HG03060 (cell line): ENCODE data around the gene ATP6AP2.

Source experiments
- ATAC-seq: cut with Tn5 transposase; IDR thresholded peaks from one replicate; pipeline ENCODE4 v1.9.1; 2021; ENCODE audit warnings: low read depth, moderate number of reproducible peaks; ENCODE audit not compliant: unreplicated experiment

ATP6AP2 gene

DNA sequence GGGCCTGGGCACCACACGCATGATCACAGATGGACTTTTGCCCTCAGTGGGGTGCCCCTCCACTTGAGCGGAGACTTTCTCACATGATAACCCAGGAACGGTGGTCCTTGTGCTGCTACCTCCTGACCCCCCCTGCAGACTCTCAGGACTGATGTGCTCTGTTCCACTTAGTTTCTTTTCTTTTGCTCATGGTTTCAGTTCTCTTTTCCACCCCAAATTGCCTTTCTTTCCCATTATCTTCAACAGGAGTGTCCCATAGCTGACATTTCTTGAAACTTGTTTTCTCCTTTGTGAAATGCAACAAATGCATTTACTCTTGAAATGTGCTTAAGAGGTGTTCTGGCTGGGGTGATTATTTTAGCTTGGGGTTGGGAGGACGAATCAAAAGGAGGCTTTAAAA lies 51.4 kb downstream of the ATP6AP2 start:
- ATAC-seq: no peak

DNA sequence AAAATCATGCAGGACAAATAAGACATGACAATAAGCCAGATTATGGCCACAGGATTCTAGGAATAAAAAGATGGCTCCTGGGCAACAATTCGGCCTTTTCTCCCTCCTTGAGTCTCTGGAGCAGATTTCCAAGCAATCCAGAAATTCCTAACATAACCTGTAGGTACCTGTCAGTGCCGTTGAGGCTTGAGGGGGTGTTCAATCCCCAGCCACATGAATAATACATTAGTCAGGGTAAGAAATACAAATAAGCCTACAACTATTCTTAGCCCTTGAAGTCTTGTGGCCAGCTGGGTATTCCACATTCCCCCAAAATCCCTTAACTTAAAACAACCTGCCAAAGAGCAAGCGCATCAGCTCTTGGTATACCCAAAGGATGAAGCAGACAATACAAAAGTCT lies 56.9 kb downstream of the ATP6AP2 start:
- ATAC-seq: no peak

DNA sequence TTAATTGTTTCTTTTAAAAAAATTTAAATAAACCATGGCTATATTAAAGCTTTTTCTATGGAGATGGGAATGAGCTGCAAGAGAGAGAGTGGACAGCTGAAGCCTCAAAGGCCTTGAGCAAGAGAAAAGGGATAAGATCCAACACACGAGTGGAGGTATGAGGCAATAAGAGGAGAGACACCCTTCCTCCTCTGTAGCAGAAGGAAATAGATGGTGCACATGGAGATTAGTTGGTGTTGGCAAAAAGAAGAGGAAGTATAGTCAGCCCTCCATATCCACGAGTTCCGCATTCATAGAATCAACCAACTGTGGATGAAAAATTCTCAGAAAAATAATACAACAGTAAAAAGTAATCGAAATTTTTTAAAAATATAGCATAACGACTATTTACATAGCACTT lies 63.4 kb downstream of the ATP6AP2 start:
- ATAC-seq: no peak

DNA sequence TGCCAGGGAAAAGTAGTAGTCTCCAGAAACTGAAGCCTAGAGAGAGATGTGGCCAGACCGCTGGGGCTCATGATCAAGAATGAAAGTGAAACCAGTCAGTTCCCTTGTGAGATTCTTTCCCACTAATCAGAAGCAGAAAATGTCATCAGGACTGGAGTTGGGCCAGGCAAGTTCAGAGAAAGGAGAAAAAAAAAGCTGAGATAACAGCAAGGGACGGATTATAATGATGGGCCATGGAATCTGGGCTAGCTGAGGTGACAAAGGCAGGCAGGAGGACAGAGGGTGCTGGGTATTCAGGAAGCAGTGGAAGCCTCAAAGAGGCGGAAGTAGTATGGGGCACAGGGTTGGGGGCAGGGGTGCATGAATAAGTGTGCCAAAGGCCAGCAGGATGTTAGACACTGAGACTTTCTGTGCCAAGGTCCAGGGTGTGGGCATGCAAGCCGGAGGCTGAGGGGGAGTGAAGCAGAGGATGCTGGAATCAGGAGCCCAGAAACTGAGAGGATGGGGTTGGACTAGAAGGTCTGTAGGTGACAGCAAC lies 64.1 kb downstream of the ATP6AP2 start:
- no peak for ATAC-seq

DNA sequence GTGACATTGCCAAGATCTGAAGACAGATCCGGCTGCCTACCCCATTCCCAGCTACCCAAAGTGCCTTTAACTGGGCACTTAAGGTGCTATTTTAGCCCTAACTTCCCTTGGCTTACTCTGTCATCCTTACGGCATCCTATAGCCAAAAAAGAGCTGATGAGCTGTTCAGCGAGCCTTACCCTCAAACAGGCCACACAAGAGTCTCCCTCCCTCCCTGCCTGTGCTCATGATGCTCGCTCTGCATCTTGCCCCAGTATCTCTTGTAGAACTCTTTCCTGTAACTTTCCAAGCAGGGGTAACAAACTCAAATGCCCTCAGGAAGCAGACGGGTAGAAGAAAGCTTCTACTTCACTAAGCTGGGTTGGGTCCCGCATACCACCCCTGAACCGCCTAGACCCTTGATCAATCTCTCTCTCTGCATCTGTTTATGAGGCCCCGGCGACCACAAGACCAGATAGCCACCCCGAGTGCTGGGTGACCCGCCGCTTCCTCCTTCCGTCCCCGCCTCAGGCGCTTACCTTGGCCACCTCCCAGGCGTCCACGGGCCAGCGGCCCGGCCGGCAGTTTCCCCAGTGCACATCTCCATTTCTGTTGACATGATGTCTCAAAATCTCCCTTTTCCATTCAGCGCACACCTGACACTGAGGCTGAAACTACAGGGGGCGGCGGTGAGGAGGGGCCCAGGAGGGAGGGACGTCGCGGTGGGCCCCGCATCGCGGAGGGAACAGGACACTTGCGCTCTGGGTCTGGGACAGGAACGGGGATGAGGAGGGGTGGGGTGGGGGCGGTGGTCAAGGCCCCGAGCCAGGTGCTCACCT lies 65.9 kb downstream of the ATP6AP2 start:
- ATAC-seq: no peak

DNA sequence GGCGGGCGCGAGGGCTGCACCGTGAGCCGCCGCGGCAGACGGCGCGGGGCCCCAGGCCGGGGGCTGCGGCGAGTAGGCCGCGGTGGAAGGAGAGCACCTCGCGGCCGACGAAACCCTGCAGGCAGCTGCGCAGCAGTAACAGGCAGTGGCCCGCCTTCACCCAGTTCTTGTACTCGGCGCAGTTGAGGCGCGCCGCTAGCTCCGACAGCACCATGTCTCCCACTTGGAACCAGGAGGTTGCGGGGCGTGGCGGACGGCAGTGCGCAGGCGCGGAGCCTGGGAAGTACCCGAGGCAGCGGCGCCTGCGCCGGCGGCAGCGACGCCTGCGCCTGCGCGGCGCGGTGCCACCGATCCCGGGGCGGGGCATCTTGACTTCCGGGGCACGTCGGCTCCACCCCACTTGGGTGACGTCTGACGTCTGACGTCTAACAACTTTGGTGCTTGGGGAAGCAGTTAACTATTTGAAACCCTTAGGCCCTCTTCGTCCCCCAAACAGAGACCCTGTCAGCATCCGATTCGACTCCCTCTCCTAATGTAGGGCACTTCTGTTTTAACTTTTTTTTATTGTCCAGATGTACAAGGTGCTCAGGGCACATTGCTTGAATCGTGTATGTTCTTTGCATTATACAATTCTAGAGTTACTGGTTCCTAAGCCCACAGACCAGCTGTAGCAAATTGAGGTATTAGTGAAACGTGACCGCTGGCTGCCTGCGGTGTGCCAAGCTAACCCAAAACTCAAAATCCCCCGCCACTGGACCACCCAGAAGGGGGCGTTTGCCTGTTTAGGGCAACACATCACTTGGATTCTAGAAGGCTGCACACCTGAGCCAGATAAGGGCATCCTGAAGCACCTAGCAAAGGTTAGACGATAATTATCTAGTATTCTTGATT lies 66.8 kb downstream of the ATP6AP2 start, which contains the start of gene CXorf38:
CXorf38 (minus strand) TSS at position 255 of the 891 bp plus-strand sequence; CDS start at position 214, 41 bp downstream.
- ATAC-seq: no peak

DNA sequence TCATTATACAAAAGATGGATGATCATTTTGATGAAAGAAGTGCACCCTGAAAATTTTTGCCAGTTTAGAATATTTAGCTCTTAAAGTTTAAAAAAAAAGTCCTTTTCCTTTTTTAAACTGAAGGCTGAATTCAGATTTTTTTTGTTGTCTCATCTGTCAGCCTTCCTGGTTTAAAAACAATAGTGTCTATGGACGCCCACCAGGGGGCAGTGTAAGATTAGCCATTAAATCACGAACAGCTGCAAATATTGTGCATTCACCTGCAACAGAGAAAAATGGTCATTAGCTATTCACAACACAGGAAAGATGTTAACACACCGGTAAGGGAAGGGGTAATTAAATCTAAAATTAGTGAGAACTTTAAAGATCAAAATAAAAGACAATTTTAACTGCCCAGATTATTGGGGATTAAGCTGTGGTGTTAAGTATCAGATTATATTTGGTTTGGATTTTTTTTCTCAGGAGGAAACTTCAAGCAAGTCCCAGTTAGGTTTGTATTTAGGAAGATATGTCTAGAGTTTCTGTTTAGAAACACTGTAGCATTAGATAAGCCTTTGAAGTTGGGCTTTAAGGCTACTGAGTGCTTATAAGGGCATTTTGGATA lies 71.0 kb downstream of the ATP6AP2 start:
- no peak for ATAC-seq

DNA sequence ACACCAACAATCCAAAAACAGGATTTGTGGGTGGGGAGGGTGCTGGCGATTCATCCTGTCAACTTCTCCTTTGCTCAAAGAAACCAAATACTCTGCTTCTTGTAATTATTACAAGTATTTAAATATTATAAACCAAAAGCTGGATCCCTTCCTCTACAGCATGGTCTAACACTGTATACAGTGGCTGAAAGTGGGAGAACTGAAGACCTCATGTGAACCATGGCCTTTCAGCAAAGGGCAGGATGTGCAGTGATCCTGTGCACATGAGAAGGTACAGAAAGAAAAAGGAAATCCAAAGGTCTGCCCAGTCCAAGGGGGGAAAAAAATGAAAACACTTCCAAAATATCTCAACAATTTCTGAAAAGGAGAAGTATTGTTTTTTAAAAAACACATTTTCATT lies 71.9 kb downstream of the ATP6AP2 start:
- no peak for ATAC-seq

DNA sequence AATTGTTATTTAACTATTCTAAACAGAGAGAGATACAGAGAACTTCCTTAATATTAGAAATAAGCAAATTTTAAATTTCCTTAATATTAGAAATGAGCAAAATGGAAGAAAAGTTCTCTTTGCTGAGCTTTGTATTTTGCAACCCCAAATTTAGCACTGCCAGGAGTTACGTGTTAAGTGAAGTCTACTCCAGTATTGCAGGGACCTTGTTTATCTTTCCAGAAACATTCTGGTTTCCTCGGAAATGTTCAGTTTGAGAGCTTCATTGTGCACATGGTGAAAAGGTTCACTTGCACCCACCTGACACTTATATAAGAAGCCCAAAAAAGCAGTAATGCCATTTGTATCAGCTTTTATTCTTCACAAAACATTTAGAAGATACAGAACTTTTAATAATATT lies 72.8 kb downstream of the ATP6AP2 start:
- ATAC-seq: no peak
